HEK293 (cell line): ENCODE data around the gene CFAP44.

Experiments
- CTCF ChIA-PET: fragments of 350-600 bp; formaldehyde crosslinking; extraction: SDS; loops from one replicate; lab custom pipeline; 2021; ENCODE audit warnings: antibody characterized with exemption; lab: Yijun Ruan, JAX
- POLR2A ChIA-PET: fragments of 300-600 bp; formaldehyde crosslinking; extraction: SDS; loops from one replicate; lab custom pipeline; 2020; ENCODE audit warnings: antibody characterized with exemption, inconsistent platforms; lab: Yijun Ruan, JAX
- H3K27ac ChIP-seq: fragments of 200-500 bp; sonication (Bioruptor generic); 2 replicates; pipeline ENCODE4 v1.5.1; 2014; ENCODE audit warnings: low read depth, low read length, control low read depth, inconsistent platforms; ENCODE audit errors: extremely low read depth
- H3K36me3 ChIP-seq, 2 experiments: fragments of 200-500 bp in 1 of 2; sonication (Bioruptor generic) in 1 of 2; 1 replicate in 1 of 2; 2 replicates in 1 of 2; pipeline ENCODE4 v1.5.1; 2014 to 2017; ENCODE audit warnings: inconsistent platforms in 2 of 2, low read length in 2 of 2; ENCODE audit not compliant: control insufficient read depth in 2 of 2, insufficient read depth in 1 of 2
- H3K4me1 ChIP-seq: fragments of 200-500 bp; sonication (Bioruptor generic); 2 replicates; pipeline ENCODE4 v1.5.1; 2014; ENCODE audit warnings: mild to moderate bottlenecking, low read length, inconsistent platforms; ENCODE audit not compliant: control insufficient read depth, insufficient read depth
- H3K4me3 ChIP-seq: 2 replicates; pipeline ENCODE4 v1.5.1; 2011; ENCODE audit warnings: low read depth, mild to moderate bottlenecking, control low read depth, low read length, moderate library complexity
- H3K9me3 ChIP-seq: fragments of 200-500 bp; sonication (Bioruptor generic); 2 replicates; pipeline ENCODE4 v1.5.1; 2014; ENCODE audit warnings: low read depth, low read length, inconsistent platforms; ENCODE audit not compliant: control insufficient read depth, insufficient read depth
- HIC1 ChIP-seq: fragments of 450-650 bp; formaldehyde crosslinking; IDR thresholded peaks from 2 replicates; pipeline ENCODE4 v1.5.1; 2016; ENCODE audit warnings: missing biosample characterization, missing genetic modification characterization
- KLF9 ChIP-seq: fragments of 450-650 bp; formaldehyde crosslinking; IDR thresholded peaks from 2 replicates; pipeline ENCODE4 v1.5.1; 2016; ENCODE audit warnings: missing biosample characterization, missing genetic modification characterization, low read depth
- TCF7L2 ChIP-seq: IDR thresholded peaks from 2 replicates; pipeline ENCODE4 v1.6.1; 2011; ENCODE audit warnings: low read depth, mild to moderate bottlenecking, inconsistent platforms, low read length, moderate library complexity, borderline replicate concordance
- ZBTB1 ChIP-seq: fragments of 450-650 bp; formaldehyde crosslinking; IDR thresholded peaks from 2 replicates; pipeline ENCODE4 v1.5.1; 2016; ENCODE audit warnings: missing biosample characterization, missing genetic modification characterization
- ZBTB11 ChIP-seq: fragments of 450-650 bp; formaldehyde crosslinking; conservative IDR thresholded peaks from 2 replicates; pipeline ENCODE4 v1.5.1; 2016; ENCODE audit warnings: low read depth, missing biosample characterization, missing genetic modification characterization
- ZNF114 ChIP-seq: fragments of 450-650 bp; formaldehyde crosslinking; IDR thresholded peaks from 2 replicates; pipeline ENCODE4 v1.5.0; 2017; ENCODE audit warnings: missing biosample characterization, missing genetic modification characterization
- ZNF132 ChIP-seq: fragments of 450-650 bp; formaldehyde crosslinking; IDR thresholded peaks from 2 replicates; pipeline ENCODE4 v1.5.1; 2017; ENCODE audit warnings: missing biosample characterization, missing genetic modification characterization, borderline replicate concordance
- ZNF16 ChIP-seq: fragments of 450-650 bp; formaldehyde crosslinking; IDR thresholded peaks from 2 replicates; pipeline ENCODE4 v1.5.1; 2016; ENCODE audit warnings: low read depth, missing biosample characterization, missing genetic modification characterization
- ZNF24 ChIP-seq: fragments of 450-650 bp; formaldehyde crosslinking; IDR thresholded peaks from 2 replicates; pipeline ENCODE4 v1.5.1; 2016; ENCODE audit warnings: missing biosample characterization, missing genetic modification characterization
- ZNF335 ChIP-seq: fragments of 450-650 bp; formaldehyde crosslinking; conservative IDR thresholded peaks from 2 replicates; pipeline ENCODE4 v1.5.1; 2016; ENCODE audit warnings: missing biosample characterization, missing genetic modification characterization
- ZNF521 ChIP-seq: fragments of 450-650 bp; formaldehyde crosslinking; IDR thresholded peaks from 2 replicates; pipeline ENCODE4 v1.5.1; 2017; ENCODE audit warnings: missing biosample characterization, mild to moderate bottlenecking, missing genetic modification characterization
- ZNF530 ChIP-seq: fragments of 450-650 bp; formaldehyde crosslinking; IDR thresholded peaks from 2 replicates; pipeline ENCODE4 v1.5.1; 2016; ENCODE audit warnings: low read depth, missing biosample characterization, missing genetic modification characterization
- ZNF555 ChIP-seq: fragments of 450-650 bp; formaldehyde crosslinking; conservative IDR thresholded peaks from 2 replicates; pipeline ENCODE4 v1.5.1; 2017; ENCODE audit warnings: missing biosample characterization, mild to moderate bottlenecking, missing genetic modification characterization, inconsistent platforms
- ZNF560 ChIP-seq: fragments of 450-650 bp; formaldehyde crosslinking; IDR thresholded peaks from 2 replicates; pipeline ENCODE4 v1.5.1; 2017; ENCODE audit warnings: missing biosample characterization, missing genetic modification characterization, borderline replicate concordance
- ZNF837 ChIP-seq: fragments of 450-650 bp; formaldehyde crosslinking; IDR thresholded peaks from 2 replicates; pipeline ENCODE4 v1.5.1; 2016; ENCODE audit warnings: missing biosample characterization, missing genetic modification characterization
- TF ChIP-seq, protein P1 (sequence below): fragments of 450-650 bp; formaldehyde crosslinking; IDR thresholded peaks from 2 replicates; pipeline ENCODE4 v1.5.1; 2016; ENCODE audit warnings: missing biosample characterization, missing genetic modification characterization
- TF ChIP-seq, protein P2 (sequence below): fragments of 450-650 bp; formaldehyde crosslinking; IDR thresholded peaks from 2 replicates; pipeline ENCODE4; 2016; ENCODE audit warnings: missing biosample characterization, missing genetic modification characterization
- TF ChIP-seq, protein P3 (sequence below): fragments of 450-650 bp; formaldehyde crosslinking; conservative IDR thresholded peaks from 2 replicates; pipeline ENCODE4 v1.5.1; 2016; ENCODE audit warnings: low read depth, missing biosample characterization, missing genetic modification characterization
- TF ChIP-seq, protein P4 (sequence below): fragments of 450-650 bp; formaldehyde crosslinking; IDR thresholded peaks from 2 replicates; pipeline ENCODE4 v1.5.1; 2016; ENCODE audit warnings: missing biosample characterization, missing genetic modification characterization

Gene CFAP44

GRCh38 chr3:113421082-113421481 lies 20.2 kb downstream of the CFAP44 start:
- ChIA-PET POLR2A (no interaction called here), CTCF (no interaction called here)
- TF ChIP-seq ZNF132 = no peak
- TF ChIP-seq ZBTB11 (tag by site-specific recombination) = no peak
- TF ChIP-seq ZNF335 (tag by site-specific recombination) = no peak
- no peak for TF ChIP-seq TCF7L2
- TF ChIP-seq KLF9 (tag by site-specific recombination) = no peak
- TF ChIP-seq HIC1 (tag by site-specific recombination) = no peak
- no peak for TF ChIP-seq ZNF560 (tag by site-specific recombination)
- no peak for TF ChIP-seq ZNF114 (tag by site-specific recombination)
- TF ChIP-seq ZNF530 = no peak
- TF ChIP-seq, protein P1, sequence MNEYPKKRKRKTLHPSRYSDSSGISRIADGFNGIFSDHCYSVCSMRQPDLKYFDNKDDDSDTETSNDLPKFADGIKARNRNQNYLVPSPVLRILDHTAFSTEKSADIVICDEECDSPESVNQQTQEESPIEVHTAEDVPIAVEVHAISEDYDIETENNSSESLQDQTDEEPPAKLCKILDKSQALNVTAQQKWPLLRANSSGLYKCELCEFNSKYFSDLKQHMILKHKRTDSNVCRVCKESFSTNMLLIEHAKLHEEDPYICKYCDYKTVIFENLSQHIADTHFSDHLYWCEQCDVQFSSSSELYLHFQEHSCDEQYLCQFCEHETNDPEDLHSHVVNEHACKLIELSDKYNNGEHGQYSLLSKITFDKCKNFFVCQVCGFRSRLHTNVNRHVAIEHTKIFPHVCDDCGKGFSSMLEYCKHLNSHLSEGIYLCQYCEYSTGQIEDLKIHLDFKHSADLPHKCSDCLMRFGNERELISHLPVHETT (tag by site-specific recombination) = no peak
- no peak for TF ChIP-seq ZNF521
- TF ChIP-seq ZNF24 (tag by site-specific recombination) = no peak
- TF ChIP-seq ZNF555 (tag by site-specific recombination) = no peak
- TF ChIP-seq, protein P2, sequence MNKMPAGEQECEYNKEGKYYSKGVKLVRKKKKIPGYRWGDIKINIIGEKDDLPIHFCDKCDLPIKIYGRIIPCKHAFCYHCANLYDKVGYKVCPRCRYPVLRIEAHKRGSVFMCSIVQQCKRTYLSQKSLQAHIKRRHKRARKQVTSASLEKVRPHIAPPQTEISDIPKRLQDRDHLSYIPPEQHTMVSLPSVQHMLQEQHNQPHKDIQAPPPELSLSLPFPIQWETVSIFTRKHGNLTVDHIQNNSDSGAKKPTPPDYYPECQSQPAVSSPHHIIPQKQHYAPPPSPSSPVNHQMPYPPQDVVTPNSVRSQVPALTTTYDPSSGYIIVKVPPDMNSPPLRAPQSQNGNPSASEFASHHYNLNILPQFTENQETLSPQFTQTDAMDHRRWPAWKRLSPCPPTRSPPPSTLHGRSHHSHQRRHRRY = no peak
- TF ChIP-seq ZNF16 (tag by site-specific recombination) = no peak
- TF ChIP-seq ZNF837 (tag by site-specific recombination) = no peak
- TF ChIP-seq ZBTB1 (tag by site-specific recombination) = no peak
- TF ChIP-seq, protein P3, sequence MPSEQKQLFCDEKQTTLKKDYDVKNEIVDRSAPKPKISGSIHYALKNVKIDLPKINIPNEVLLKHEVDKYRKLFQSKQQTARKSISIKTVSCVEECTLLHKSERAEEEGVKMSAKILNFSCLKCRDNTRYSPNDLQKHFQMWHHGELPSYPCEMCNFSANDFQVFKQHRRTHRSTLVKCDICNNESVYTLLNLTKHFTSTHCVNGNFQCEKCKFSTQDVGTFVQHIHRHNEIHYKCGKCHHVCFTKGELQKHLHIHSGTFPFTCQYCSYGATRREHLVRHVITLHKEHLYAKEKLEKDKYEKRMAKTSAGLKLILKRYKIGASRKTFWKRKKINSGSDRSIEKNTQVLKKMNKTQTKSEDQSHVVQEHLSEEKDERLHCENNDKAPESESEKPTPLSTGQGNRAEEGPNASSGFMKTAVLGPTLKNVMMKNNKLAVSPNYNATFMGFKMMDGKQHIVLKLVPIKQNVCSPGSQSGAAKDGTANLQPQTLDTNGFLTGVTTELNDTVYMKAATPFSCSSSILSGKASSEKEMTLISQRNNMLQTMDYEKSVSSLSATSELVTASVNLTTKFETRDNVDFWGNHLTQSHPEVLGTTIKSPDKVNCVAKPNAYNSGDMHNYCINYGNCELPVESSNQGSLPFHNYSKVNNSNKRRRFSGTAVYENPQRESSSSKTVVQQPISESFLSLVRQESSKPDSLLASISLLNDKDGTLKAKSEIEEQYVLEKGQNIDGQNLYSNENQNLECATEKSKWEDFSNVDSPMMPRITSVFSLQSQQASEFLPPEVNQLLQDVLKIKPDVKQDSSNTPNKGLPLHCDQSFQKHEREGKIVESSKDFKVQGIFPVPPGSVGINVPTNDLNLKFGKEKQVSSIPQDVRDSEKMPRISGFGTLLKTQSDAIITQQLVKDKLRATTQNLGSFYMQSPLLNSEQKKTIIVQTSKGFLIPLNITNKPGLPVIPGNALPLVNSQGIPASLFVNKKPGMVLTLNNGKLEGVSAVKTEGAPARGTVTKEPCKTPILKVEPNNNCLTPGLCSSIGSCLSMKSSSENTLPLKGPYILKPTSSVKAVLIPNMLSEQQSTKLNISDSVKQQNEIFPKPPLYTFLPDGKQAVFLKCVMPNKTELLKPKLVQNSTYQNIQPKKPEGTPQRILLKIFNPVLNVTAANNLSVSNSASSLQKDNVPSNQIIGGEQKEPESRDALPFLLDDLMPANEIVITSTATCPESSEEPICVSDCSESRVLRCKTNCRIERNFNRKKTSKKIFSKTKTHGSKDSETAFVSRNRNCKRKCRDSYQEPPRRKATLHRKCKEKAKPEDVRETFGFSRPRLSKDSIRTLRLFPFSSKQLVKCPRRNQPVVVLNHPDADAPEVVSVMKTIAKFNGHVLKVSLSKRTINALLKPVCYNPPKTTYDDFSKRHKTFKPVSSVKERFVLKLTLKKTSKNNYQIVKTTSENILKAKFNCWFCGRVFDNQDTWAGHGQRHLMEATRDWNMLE (tag by site-specific recombination) = no peak
- TF ChIP-seq, protein P4, sequence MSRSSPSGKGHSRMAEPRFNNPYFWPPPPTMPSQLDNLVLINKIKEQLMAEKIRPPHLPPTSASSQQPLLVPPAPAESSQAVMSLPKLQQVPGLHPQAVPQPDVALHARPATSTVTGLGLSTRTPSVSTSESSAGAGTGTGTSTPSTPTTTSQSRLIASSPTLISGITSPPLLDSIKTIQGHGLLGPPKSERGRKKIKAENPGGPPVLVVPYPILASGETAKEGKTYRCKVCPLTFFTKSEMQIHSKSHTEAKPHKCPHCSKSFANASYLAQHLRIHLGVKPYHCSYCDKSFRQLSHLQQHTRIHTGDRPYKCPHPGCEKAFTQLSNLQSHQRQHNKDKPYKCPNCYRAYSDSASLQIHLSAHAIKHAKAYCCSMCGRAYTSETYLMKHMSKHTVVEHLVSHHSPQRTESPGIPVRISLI (tag by site-specific recombination) = no peak
- no peak overlapping the region for H3K4me3 ChIP-seq
- H3K9me3 ChIP-seq = no peaks in the 10 kb centered on the region
- peaks cover 0 to 31% of the 10 kb centered on the region in 2 experiments; a peak in 2 of 3 replicates for H3K36me3 ChIP-seq
- no peak overlapping the region for H3K27ac ChIP-seq
- H3K4me1 ChIP-seq = no peaks in the 10 kb centered on the region
